Natural killer cell (primary cell): Measurements from ENCODE around the gene OBP2A. TPM values are rescaled to one million over a fixed set of nuclear protein-coding genes. Genes with fewer than 3 reads are reported as not detected.
A peak's percentile ranks its signal among the peaks of the same experiment; 100 is the strongest.
"Not testable (repeated sequence)": the region's sequence is repeated elsewhere in the genome, so short reads cannot be mapped to it uniquely, and the experiment has no call there.

ENCODE experiments used
- ATAC-seq, 3 donors: fragments of 150-1000 bp in 2 of 3; fragments of 200-7000 bp in 1 of 3; cut with Tn5 transposase; 1 replicate in 1 of 3; 2 replicates in 2 of 3; pipeline ENCODE4 v1.10.0; 2021; ENCODE audit warnings: mild to moderate bottlenecking in 2 of 3, moderate library complexity in 2 of 3
- DNase-seq, 2 donors: peaks; one replicate each; pipeline versions ENCODE4 v3.0.0 to v3.0.0-alpha.2; 2013 to 2021; ENCODE audit warnings: mixed read lengths in 1 of 2
- H3K27ac ChIP-seq: one replicate; pipeline ENCODE4 v1.5.1; 2013; ENCODE audit warnings: mild to moderate bottlenecking, low read length
- H3K27me3 ChIP-seq: one replicate; pipeline ENCODE4 v1.6.1; 2013; ENCODE audit warnings: low read length; ENCODE audit not compliant: control insufficient read depth, insufficient read depth
- H3K36me3 ChIP-seq: one replicate; pipeline ENCODE4 v1.6.1; 2013; ENCODE audit warnings: low read length; ENCODE audit not compliant: control insufficient read depth, insufficient read depth
- H3K4me1 ChIP-seq: one replicate; pipeline ENCODE4 v1.6.1; 2013; ENCODE audit warnings: low read length; ENCODE audit not compliant: control insufficient read depth, insufficient read depth
- H3K4me3 ChIP-seq: one replicate; pipeline ENCODE4 v1.5.1; 2013; ENCODE audit warnings: low read length
- H3K9me3 ChIP-seq: one replicate; pipeline ENCODE4 v1.6.1; 2013; ENCODE audit warnings: low read length; ENCODE audit not compliant: control insufficient read depth, insufficient read depth
- H3K27ac Mint-ChIP-seq, 2 donors: one replicate each; pipeline ENCODE4 v1.8.0; 2022; ENCODE audit warnings: mild to moderate bottlenecking in 2 of 2, mixed read lengths in 2 of 2, moderate library complexity in 1 of 2
- H3K27me3 Mint-ChIP-seq, 2 donors: one replicate each; pipeline ENCODE4 v1.8.0; 2022; ENCODE audit warnings: low read depth in 2 of 2, mixed read lengths in 2 of 2
- H3K36me3 Mint-ChIP-seq: one replicate; pipeline ENCODE4 v1.8.0; 2022; ENCODE audit warnings: mixed read lengths
- H3K4me1 Mint-ChIP-seq, 2 donors: one replicate each; pipeline ENCODE4 v1.8.0; 2022; ENCODE audit warnings: mixed read lengths in 2 of 2
- H3K4me3 Mint-ChIP-seq: one replicate; pipeline ENCODE4 v1.8.0; 2022; ENCODE audit warnings: mild to moderate bottlenecking, moderate library complexity, mixed read lengths
- H3K9me3 Mint-ChIP-seq, 2 donors: one replicate each; pipeline ENCODE4 v1.8.0; 2022; ENCODE audit warnings: mixed read lengths in 2 of 2
- WGBS: methylation state at CpG from one replicate; pipeline ENCODE4 v1.1.7; 2013; ENCODE audit warnings: missing lambda C conversion rate; ENCODE audit not compliant: insufficient coverage; 5-methylcytosine and 5-hydroxymethylcytosine counted together
- intact Hi-C: fragments of 100-400 bp; cut with micrococcal nuclease; formaldehyde crosslinking; loops from one replicate; pipeline ENCODE4 v1.14.2; 2022
- total RNA-seq, 4 donors: library from RNA; stranded (reverse); fragments of 120-200 nt in 1 of 4; gene quantifications; one replicate each; pipeline versions ENCODE4 v1.2.3 to v1.2.4, GENCODE V29; 2013 to 2022
- TF ChIP-seq, protein P1 (sequence below): fragments of 200-600 bp; IDR thresholded peaks from one replicate; pipeline ENCODE4 v1.8.0; 2022; ENCODE audit warnings: antibody characterized with exemption

Gene OBP2A, protein sequence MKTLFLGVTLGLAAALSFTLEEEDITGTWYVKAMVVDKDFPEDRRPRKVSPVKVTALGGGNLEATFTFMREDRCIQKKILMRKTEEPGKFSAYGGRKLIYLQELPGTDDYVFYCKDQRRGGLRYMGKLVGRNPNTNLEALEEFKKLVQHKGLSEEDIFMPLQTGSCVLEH
- total RNA-seq, result not detected
- total RNA-seq (2013), result not detected

DNA sequence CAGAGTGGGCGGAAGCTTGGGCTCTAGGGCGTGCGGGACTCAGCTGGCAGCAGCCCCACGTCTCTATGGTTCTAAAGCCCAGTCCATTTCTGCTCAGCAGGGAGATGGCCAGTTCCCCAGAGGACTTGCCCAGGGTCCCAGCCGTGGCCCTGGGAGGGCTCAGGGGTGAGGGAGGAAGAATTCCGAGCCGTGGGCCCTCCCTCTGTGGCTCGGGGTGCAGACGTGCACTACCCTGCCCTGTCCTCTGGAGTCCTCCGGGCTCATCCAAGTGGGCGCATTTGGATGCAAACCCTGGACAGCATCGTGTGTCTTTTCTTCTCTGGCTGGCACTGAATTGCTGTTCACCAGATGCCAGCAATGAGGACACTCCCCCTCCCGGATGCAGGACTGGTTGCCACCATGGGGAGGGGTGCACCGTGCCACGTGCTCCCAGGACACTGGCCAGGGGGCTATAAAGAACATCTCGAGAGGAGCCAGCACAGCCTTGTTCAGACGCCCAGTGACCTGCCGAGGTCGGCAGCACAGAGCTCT, at the start of gene OBP2A:
Gene OBP2A (plus strand): TSS at position 481 of the 531 bp plus-strand sequence. CDS start 55 bp downstream, outside the sequence.
- DNase-seq, H3K27ac ChIP-seq, H3K4me1 Mint-ChIP-seq, H3K9me3 ChIP-seq, H3K36me3 Mint-ChIP-seq, ATAC-seq, H3K9me3 Mint-ChIP-seq, H3K27ac Mint-ChIP-seq, H3K36me3 ChIP-seq, H3K4me1 ChIP-seq, H3K4me3 ChIP-seq, H3K4me3 Mint-ChIP-seq, H3K27me3 ChIP-seq, intact Hi-C loops: not testable (repeated sequence)
- peaks cover 5 to 13% of the 10 kb centered on the region in 2 donors for H3K27me3 Mint-ChIP-seq
- WGBS, result 80% methylated on average over 12 of the region's 19 CpGs

DNA sequence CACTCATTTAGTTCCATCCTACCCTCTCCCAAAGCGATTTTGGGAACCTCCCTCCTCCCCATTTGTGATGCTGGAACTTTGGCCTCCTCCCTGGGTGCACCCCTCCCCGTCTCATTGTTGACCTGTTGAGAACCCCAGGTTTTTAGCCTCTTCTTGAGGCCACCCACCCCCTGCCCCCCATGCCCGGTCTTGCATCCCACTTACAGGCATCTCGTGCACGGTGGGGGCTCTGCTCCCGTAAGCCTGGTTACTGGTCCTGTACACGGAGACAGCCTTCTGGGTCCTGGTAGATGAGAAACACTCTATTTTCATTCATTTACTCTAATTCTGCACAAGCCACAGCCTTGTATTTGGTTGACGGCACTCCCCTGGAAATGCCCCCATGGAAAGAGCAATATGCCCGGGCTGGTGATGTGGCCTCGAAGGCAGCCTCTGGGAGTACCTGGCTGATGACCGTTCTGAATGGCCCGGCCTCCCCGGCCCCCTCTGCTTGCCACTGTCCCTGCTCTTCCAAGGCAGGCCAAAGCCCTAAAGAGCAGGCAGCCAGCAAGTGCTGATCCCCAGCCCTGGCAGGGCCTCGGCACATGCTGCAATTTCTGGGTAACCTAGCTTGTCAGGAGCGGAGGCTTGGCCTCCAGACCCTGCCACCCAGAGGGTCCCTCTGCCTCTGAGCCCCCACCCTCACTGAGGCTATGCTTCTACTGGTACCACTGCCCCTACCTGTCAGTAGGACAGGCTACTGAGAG, 47.4 kb upstream of the OBP2A start:
- intact Hi-C loops, result no loop called here
- no peak for ATAC-seq
- no peak for DNase-seq
- TF ChIP-seq, protein P1, sequence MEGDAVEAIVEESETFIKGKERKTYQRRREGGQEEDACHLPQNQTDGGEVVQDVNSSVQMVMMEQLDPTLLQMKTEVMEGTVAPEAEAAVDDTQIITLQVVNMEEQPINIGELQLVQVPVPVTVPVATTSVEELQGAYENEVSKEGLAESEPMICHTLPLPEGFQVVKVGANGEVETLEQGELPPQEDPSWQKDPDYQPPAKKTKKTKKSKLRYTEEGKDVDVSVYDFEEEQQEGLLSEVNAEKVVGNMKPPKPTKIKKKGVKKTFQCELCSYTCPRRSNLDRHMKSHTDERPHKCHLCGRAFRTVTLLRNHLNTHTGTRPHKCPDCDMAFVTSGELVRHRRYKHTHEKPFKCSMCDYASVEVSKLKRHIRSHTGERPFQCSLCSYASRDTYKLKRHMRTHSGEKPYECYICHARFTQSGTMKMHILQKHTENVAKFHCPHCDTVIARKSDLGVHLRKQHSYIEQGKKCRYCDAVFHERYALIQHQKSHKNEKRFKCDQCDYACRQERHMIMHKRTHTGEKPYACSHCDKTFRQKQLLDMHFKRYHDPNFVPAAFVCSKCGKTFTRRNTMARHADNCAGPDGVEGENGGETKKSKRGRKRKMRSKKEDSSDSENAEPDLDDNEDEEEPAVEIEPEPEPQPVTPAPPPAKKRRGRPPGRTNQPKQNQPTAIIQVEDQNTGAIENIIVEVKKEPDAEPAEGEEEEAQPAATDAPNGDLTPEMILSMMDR, result no peak
- Mint-ChIP-seq H3K9me3 (no peaks in the 10 kb centered on the region), H3K4me3 (no peak overlapping the region), H3K36me3 (no peaks in the 10 kb centered on the region), H3K27ac (no peak overlapping the region), H3K27me3 (no peaks in the 10 kb centered on the region), H3K4me1 (peaks cover 11 to 29% of the 10 kb centered on the region in 2 donors)
- H3K27me3 ChIP-seq, result no peaks in the 10 kb centered on the region
- no peak overlapping the region for H3K27ac ChIP-seq
- H3K4me3 ChIP-seq, result no peak overlapping the region
- peaks cover 4% of the 10 kb centered on the region for H3K36me3 ChIP-seq
- 89% methylated on average over 15 of the region's 15 CpGs for WGBS
- H3K4me1 ChIP-seq, result peaks cover 28% of the 10 kb centered on the region
- no peaks in the 10 kb centered on the region for H3K9me3 ChIP-seq

DNA sequence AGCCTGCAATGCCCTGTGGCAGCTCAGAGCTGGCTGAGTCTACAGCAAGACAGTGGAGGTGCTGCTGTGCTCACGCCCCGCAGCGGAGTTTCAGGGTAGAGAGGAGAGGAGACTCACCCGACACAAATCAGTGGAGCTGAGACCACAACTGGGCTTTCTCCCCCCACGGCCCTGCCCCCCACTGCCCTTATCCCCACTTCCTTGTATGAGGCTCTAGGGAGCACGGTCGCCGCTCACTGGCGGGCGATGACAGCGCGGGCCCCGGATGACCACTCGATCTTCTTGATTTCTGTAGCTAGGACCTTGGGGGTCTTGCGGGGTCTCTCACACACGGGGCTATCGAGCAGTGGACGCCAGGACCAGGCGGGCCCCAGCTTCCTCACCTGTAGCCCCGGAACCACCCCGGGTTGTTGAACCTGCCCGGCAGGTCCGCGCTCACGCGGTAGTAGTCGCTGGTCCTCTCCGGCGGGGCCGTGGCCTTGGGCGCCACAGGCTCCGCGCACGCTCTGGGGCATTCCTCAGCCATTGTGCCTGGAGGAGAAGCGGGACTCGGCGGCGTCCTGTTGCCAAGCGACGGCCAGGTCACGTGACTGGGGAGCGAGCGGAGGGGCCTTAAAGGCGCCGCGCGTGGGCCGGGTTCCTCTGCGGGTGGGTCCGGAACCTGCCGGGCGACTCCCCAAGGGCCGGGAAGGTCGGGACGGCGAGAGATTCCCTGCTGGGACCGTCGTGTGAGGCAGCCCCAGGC, 46.4 kb upstream of the OBP2A start:
- Mint-ChIP-seq H3K4me1 (peaks cover 14 to 32% of the 10 kb centered on the region in 2 donors), H3K27ac (peak overlapping the region; percentile 56 to 76), H3K27me3 (no peaks in the 10 kb centered on the region), H3K4me3 (peak overlapping the region; percentile 88), H3K9me3 (no peaks in the 10 kb centered on the region), H3K36me3 (no peaks in the 10 kb centered on the region)
- peak overlapping the region; percentile 71 for H3K4me3 ChIP-seq
- intact Hi-C loops, result no loop called here
- H3K27ac ChIP-seq, result no peak overlapping the region
- peak; percentile 86 to 93 for DNase-seq
- no peaks in the 10 kb centered on the region for H3K9me3 ChIP-seq
- peaks cover 28% of the 10 kb centered on the region for H3K4me1 ChIP-seq
- ATAC-seq, result peak; percentile 42 to 58 (median 49)
- H3K36me3 ChIP-seq, result peaks cover 10% of the 10 kb centered on the region
- under 1% methylated on average over 58 of the region's 58 CpGs for WGBS
- no peaks in the 10 kb centered on the region for H3K27me3 ChIP-seq
- TF ChIP-seq, protein P1, result no peak

DNA sequence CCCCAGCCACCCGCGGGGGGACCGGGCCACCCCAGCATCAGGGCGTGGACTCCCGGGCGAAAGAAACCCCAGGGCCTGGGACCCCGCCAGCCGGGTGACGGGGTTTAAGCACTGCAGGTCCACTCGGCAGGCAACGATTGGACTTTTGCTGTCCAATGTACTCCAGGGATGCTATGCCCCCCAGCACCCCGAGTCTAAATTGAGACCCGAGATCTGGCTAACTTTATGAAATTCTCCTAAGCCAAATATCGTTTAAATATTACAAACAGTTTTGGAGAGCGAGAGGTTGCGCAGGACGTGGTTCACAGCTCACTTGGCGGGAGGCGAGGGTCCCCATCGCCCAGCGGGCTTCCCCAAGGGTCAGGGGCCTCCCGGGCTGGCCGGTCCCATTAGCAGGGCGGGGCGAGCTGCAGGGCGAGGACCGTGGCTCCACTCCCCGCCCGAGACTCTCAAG, 45.8 kb upstream of the OBP2A start:
- Mint-ChIP-seq H3K4me1 (peaks cover 16 to 34% of the 10 kb centered on the region in 2 donors), H3K4me3 (peak overlapping the region; percentile 89), H3K36me3 (no peaks in the 10 kb centered on the region), H3K27ac (peak overlapping the region in 1 of 2 donors; percentile 91), H3K27me3 (no peaks in the 10 kb centered on the region), H3K9me3 (no peaks in the 10 kb centered on the region)
- no peaks in the 10 kb centered on the region for H3K27me3 ChIP-seq
- TF ChIP-seq, protein P1, result no peak
- DNase-seq (no peak), ATAC-seq (peak in 2 of 3 donors; percentile 10 to 16)
- peaks cover 10% of the 10 kb centered on the region for H3K36me3 ChIP-seq
- under 1% methylated on average over 29 of the region's 29 CpGs for WGBS
- H3K4me1 ChIP-seq, result peaks cover 28% of the 10 kb centered on the region
- H3K27ac ChIP-seq, result no peak overlapping the region
- no peaks in the 10 kb centered on the region for H3K9me3 ChIP-seq
- H3K4me3 ChIP-seq, result peak overlapping the region; percentile 71
- intact Hi-C loops, result no loop called here
